Measurements from ENCODE around the gene NOP53.

DNA sequence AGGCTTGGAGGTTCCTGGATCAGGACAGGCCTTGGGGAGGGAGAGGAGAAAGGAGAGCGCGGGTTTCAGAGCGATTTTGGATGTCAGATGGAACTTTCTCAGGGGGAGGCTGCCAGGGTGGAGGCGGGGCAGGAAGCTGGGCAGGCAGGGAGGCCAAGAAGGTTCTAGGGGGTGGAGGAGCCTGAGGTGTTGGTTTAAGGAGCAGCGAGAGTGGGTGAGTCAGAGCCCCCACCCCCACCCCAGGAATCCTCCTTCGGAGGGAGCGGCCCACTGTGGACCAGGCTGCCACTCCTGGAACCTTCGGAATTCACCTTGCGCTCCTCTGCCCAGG is 15.9 kb upstream of the NOP53 start:
- TF ChIP-seq, protein P1, sequence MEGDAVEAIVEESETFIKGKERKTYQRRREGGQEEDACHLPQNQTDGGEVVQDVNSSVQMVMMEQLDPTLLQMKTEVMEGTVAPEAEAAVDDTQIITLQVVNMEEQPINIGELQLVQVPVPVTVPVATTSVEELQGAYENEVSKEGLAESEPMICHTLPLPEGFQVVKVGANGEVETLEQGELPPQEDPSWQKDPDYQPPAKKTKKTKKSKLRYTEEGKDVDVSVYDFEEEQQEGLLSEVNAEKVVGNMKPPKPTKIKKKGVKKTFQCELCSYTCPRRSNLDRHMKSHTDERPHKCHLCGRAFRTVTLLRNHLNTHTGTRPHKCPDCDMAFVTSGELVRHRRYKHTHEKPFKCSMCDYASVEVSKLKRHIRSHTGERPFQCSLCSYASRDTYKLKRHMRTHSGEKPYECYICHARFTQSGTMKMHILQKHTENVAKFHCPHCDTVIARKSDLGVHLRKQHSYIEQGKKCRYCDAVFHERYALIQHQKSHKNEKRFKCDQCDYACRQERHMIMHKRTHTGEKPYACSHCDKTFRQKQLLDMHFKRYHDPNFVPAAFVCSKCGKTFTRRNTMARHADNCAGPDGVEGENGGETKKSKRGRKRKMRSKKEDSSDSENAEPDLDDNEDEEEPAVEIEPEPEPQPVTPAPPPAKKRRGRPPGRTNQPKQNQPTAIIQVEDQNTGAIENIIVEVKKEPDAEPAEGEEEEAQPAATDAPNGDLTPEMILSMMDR (IDR thresholded peaks at IDR 0.05; ENCODE audit: poor library complexity, severe bottlenecking) = no peak
- no peak for TF ChIP-seq POLR2AphosphoS5 (IDR thresholded peaks at IDR 0.05)
- no peak for TF ChIP-seq EP300 (conservative IDR thresholded peaks at IDR 0.05; ENCODE audit: poor library complexity, severe bottlenecking)
- no peak for TF ChIP-seq SMC3 (conservative IDR thresholded peaks at IDR 0.05; ENCODE audit: poor library complexity)
- TF ChIP-seq, protein P2, sequence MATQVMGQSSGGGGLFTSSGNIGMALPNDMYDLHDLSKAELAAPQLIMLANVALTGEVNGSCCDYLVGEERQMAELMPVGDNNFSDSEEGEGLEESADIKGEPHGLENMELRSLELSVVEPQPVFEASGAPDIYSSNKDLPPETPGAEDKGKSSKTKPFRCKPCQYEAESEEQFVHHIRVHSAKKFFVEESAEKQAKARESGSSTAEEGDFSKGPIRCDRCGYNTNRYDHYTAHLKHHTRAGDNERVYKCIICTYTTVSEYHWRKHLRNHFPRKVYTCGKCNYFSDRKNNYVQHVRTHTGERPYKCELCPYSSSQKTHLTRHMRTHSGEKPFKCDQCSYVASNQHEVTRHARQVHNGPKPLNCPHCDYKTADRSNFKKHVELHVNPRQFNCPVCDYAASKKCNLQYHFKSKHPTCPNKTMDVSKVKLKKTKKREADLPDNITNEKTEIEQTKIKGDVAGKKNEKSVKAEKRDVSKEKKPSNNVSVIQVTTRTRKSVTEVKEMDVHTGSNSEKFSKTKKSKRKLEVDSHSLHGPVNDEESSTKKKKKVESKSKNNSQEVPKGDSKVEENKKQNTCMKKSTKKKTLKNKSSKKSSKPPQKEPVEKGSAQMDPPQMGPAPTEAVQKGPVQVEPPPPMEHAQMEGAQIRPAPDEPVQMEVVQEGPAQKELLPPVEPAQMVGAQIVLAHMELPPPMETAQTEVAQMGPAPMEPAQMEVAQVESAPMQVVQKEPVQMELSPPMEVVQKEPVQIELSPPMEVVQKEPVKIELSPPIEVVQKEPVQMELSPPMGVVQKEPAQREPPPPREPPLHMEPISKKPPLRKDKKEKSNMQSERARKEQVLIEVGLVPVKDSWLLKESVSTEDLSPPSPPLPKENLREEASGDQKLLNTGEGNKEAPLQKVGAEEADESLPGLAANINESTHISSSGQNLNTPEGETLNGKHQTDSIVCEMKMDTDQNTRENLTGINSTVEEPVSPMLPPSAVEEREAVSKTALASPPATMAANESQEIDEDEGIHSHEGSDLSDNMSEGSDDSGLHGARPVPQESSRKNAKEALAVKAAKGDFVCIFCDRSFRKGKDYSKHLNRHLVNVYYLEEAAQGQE (IDR thresholded peaks at IDR 0.05; ENCODE audit: borderline replicate concordance) = no peak
- TF ChIP-seq MXI1 (conservative IDR thresholded peaks at IDR 0.05; ENCODE audit: poor library complexity, severe bottlenecking) = no peak
- no peak for TF ChIP-seq EZH2 (IDR thresholded peaks at IDR 0.05; ENCODE audit: borderline replicate concordance, insufficient read depth, low read length, poor library complexity, severe bottlenecking)
- TF ChIP-seq RAD21 (conservative IDR thresholded peaks at IDR 0.05) = no peak
- TF ChIP-seq TAF1 (IDR thresholded peaks at IDR 0.05; ENCODE audit: low read depth) = no peak
